ENCODE data around the gene FAT1.
A peak's percentile ranks its signal among the peaks of the same experiment; 100 is the strongest.
"Not testable (repeated sequence)": the region's sequence is repeated elsewhere in the genome, so short reads cannot be mapped to it uniquely, and the experiment has no call there.

Gene FAT1

DNA sequence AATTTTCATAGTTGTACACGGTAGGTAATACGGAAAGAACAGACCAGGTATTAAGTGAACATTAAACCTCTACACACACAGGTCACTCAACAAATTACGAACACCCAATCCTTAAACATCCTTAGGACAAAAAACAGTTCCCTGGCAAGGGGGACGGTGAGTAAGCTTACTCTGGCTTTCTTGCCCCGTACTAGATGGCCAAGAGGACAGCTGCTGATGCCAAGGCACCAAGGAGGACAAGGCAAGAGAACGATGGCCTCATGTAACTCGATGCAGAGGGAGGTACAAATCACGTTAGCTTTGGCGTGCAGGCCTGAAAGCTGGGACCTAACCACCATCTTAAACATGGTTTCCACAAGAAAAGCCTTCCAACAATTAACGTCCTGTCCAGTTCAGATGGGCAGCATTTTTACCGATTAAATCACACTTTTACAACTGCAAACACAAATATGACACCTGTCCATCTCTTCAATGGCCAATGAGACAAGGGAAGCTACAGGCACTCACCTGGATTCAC is 23.7 kb downstream of the FAT1 start:
- no peak for DNase-seq

- peak; percentile 18 for DNase-seq
These were observed 24.4 kb downstream of the FAT1 start for GRCh38 chr4:186699298-186699697.

- no peak for DNase-seq
These were observed 25.1 kb downstream of the FAT1 start for GRCh38 chr4:186698525-186698924.

GRCh38 chr4:186698028-186698427 is 25.6 kb downstream of the FAT1 start:
- DNase-seq, result no peak

DNA sequence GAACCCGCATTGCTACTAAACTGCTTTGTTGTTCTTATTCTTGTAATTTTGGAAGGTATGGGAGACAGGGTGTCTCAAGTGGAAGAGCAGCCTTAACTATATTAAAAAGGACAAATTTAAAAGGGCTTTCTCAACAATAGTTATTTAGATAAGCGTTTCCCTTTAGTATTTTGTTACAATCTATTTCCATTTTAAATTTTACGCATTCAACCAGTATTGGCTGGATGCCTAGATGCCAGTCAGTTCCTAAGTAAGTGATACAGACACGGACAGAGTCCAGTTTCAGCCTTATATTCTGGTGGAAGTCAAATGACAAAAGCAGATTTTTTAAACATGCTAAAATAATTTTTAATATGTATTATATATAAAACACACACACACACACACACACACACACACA is 28.3 kb downstream of the FAT1 start:
- DNase-seq, result no peak

- DNase-seq, result no peak
These were observed 29.8 kb downstream of the FAT1 start for GRCh38 chr4:186693894-186694293.

DNA sequence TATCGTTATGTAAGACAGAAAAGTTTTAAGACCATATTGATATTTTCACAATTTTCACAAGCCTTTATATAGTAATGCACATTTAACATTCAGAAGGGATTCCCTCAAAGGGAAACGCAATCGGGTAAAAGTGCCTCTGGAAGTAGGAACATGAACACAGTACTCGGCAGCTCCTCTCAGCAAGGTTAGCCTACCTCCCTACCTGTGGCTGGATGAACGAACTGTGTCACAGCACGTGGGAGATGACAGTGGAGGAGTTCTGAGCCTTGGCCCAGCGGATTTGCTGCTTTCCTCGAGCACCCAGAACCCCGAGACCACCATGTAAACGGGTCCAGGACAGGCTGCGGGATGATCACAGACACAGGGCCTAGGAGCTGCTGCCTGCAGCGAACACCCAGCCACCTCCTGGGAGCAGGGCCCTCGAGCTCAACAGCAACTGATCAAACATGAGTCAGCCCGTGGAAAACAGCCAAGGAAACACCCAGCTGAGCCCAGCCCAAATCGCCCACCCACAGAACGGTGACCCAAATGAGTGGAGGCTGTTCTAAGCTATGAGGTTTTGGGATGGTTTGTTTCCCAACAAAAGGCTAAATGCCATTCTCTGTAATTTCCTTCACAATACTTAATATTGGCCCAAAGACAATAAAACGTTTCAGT is 30.4 kb downstream of the FAT1 start:
- peak; percentile 79 for DNase-seq

DNA sequence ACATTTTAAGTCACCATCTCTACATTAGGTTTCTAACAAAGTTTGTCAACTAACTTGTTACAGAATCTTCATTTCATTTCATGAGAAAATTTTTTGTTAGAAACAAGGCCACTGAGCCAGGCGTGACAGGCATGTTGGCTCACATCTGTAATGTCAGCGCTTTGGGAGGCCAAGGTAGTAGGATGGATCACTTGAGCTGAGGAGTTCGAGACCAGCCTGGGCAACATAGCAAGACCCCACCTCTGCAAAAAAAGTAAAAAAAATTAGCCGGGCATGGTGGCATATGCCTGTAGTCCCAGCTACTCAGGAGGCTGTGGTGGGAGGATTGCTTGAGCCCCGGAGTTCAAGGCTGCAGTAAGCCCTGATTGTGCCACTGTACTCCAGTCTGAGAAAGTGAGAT is 32.3 kb downstream of the FAT1 start:
- DNase-seq, result no peak

- no peak for DNase-seq
These were observed 34.2 kb downstream of the FAT1 start for GRCh38 chr4:186689476-186689875.

GRCh38 chr4:186688150-186688943 is 35.3 kb downstream of the FAT1 start:
- no peak for DNase-seq

DNA sequence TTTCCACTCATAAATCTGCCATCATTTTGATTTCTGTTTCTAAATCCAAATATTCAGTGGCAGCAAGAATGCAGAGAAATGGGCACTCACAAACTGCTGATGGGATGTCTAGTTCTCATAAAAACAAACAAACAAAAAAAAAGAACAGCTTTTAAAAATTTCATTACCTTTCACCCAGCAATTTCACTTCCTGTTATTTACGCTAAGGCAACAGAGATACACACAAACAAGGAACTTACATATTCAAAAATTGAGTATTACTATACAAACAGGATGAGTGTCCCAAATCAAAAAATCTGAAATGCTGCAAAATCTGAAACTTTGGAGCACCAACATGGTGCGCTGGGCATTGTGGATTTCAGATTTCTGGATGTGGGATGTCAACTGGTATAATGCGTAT is 36.4 kb downstream of the FAT1 start:
- DNase-seq, result no peak

- peak; percentile 96 for DNase-seq
These were observed 37.9 kb downstream of the FAT1 start for GRCh38 chr4:186685767-186686183.

- DNase-seq, result no peak
These were observed 38.8 kb downstream of the FAT1 start for GRCh38 chr4:186684889-186685309.

DNA sequence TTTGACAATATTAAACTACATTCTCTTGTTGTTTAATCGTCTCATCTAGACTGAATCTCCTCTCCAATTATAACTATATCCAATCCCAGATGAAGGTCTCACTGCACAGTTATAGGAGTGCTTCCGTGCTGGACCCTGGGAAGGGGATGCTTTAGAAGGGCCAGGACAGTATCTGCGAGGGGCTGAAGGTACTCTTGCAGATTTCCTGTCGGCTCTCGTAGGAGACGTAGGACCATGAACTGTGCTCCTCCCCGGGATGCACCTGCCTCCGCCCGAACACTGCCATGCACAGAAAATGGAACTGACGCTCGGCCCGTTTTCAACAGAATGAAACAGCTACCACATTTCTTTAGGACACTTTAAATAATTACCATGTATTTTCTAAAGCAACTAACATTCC is 39.4 kb downstream of the FAT1 start:
- DNase-seq, result no peak

DNA sequence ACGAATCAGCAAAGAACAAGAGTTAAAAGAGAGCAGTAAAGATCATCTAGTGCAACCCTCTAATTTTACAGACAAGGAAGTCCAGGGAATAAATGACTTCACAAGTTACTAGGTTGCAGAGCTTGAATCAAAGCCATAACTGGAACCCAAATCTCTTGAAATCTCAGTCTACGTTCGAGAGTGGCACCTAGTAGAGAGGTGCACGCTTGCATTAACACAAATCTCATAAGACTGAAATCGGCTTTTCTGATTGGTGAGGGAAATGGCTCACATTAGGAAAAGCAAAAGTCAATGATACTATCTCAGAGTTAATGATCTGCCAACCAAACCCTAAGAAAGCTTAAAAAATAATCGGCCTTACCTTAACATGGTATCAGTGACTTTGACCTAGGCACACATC is 43.0 kb downstream of the FAT1 start:
- no peak for DNase-seq

DNA sequence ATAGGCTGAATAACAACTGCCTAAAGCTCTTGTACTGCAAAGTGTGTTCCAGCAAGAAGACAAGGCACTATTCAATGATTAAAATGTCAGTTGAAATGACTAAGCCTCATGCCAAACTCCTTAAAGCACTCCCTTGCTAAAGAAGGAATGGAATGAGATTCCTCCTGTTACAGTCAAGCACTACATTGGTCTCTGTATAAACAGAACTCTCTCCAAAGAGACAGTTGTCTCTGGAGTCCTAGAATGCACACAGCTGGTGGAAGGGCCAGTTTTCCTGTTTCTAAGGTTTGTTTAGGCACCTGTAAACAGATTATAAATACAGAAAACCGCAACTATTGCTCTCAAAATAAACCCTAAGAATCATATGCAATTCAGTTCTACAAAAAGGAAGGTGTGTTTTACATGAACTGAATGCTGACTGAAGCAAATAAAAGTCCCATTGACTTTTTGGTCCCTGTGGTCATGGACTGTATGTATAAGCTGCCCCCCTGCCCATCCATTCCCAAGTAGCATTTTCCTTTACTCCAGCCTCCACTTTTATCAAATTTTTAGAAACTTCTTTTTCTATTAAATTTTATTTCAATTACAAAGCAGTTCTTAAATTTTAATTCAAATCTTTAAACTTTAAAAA is 47.0 kb downstream of the FAT1 start:
- DNase-seq, result peak; percentile 90

DNA sequence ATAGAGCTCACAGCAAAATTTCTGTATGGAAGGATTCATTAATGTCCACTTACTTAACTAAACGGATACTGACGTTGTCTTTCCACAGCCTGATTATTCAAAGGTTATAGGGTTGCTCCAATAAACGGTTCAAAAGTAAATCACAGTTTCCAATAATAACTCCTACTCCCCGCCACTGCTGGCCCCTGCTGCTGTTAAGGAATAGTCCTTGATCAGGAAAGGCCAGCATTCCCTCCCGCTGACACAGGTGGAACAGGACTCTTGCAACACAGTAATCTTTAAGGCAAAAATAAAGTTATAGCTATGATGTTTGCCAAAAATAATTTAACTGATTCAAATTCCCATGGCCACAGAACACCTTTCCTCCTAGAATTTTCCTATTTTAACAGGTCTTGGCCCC is 53.9 kb downstream of the FAT1 start:
- no peak for DNase-seq

DNA sequence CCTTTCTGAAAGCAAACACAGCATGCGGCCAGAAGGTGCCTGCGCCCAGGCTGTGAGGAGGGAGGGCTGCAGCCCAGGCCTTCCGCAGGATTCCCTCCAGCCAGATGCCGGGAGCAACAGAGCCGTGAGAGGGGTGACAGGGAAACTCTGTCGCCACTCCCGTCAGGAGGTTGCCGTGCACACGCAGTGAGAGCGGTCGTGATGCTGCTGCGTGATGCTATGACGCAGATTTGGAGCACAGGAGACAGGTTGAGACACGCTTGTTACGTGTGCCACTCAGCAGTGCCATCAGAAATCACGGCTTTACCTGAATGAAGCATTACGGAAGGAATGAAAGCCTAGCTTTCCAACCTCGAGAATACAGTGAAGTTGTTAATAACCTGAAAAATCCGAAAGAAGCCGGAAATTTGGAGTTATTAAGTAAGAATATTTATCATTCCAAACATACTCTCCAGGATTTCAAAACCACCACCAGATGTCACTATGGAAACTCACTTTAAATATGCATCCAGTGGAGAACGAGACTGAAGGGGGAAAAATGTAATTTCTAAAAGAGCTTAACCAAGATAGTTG is 54.4 kb downstream of the FAT1 start:
- DNase-seq, result peak; percentile 86

DNA sequence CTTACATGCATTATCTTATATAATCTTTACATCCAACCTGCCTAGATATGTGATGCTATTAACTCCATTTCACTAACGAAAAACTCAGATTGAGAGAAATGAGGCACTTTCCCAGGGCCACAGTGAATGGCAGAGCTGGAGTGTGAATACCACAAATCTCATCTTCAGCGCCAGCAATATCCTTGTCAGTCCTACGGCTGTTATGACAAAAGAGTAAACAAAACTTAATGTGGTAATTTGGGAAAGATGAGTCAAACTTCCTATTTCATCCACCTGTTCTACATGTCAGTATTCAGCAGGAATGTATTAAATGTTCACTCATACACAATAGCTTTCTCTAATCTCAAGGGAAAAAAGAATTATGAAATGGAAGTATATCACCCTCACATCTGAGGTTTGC is 56.9 kb downstream of the FAT1 start:
- no peak for DNase-seq

GRCh38 chr4:186666252-186666651 is 57.4 kb downstream of the FAT1 start:
- DNase-seq, result no peak

- no peak for DNase-seq
These were observed 63.3 kb downstream of the FAT1 start for GRCh38 chr4:186660403-186660802.

- DNase-seq, result no peak
These were observed 63.7 kb downstream of the FAT1 start for GRCh38 chr4:186659935-186660334.

GRCh38 chr4:186659456-186659855 is 64.2 kb downstream of the FAT1 start:
- not testable (repeated sequence) for DNase-seq

All from fibroblast of skin of abdomen (primary cell).